Loucy (cell line): Measurements from ENCODE around the gene ZNF496.

Source experiments
- H2AFZ ChIP-seq: fragments of 200-600 bp; sonication (generic); 2 replicates; pipeline ENCODE4 v1.6.0; 2016; ENCODE audit warnings: antibody characterized with exemption, mild to moderate bottlenecking, low read length, moderate library complexity
- H3F3A ChIP-seq: fragments of 200-600 bp; 2 replicates; pipeline ENCODE4 v1.6.0; 2016; ENCODE audit warnings: antibody characterized with exemption, low read depth, mild to moderate bottlenecking
- H3K27me3 ChIP-seq: fragments of 200-600 bp; sonication (generic); 2 replicates; pipeline ENCODE4 v1.6.1; 2014; ENCODE audit warnings: low read length, mild to moderate bottlenecking; ENCODE audit not compliant: insufficient read depth, poor library complexity, severe bottlenecking
- H3K36me3 ChIP-seq: fragments of 200-600 bp; sonication (generic); 2 replicates; pipeline ENCODE4 v1.6.1; 2016; ENCODE audit warnings: low read length; ENCODE audit not compliant: insufficient read depth
- H3K4me1 ChIP-seq: fragments of 200-600 bp; sonication (generic); 2 replicates; pipeline ENCODE4 v1.5.1; 2014; ENCODE audit warnings: low read length, mild to moderate bottlenecking; ENCODE audit not compliant: insufficient read depth, poor library complexity, severe bottlenecking
- H3K4me2 ChIP-seq: fragments of 200-600 bp; sonication (generic); 2 replicates; pipeline ENCODE4 v1.6.0; 2014; ENCODE audit warnings: antibody characterized with exemption, low read length, low read depth, mild to moderate bottlenecking; ENCODE audit not compliant: poor library complexity, severe bottlenecking
- H3K4me3 ChIP-seq: fragments of 200-600 bp; sonication (generic); 2 replicates; pipeline ENCODE4 v1.5.1; 2014; ENCODE audit warnings: low read length, mild to moderate bottlenecking, mixed read lengths; ENCODE audit not compliant: poor library complexity, severe bottlenecking
- H3K79me2 ChIP-seq: fragments of 200-600 bp; sonication (generic); 2 replicates; pipeline ENCODE4 v1.6.1; 2014; ENCODE audit warnings: low read length; ENCODE audit not compliant: insufficient read depth
- H3K9ac ChIP-seq: fragments of 200-600 bp; sonication (generic); 2 replicates; pipeline ENCODE4 v1.6.0; 2014; ENCODE audit warnings: mild to moderate bottlenecking, low read depth, low read length, moderate library complexity; ENCODE audit not compliant: poor library complexity, severe bottlenecking
- H3K9me2 ChIP-seq: fragments of 200-600 bp; sonication (generic); replicated peaks from 2 replicates; pipeline ENCODE4 v1.6.1; 2016; ENCODE audit warnings: low read depth, low read length, mixed read lengths
- H3K9me3 ChIP-seq: fragments of 200-600 bp; sonication (generic); 2 replicates; pipeline ENCODE4 v1.6.1; 2014; ENCODE audit warnings: mild to moderate bottlenecking, antibody characterized with exemption, low read length, low read depth; ENCODE audit not compliant: insufficient read depth
- H4K20me1 ChIP-seq: fragments of 200-600 bp; sonication (generic); 2 replicates; pipeline ENCODE4 v1.6.0; 2014; ENCODE audit warnings: antibody characterized with exemption, low read length, mild to moderate bottlenecking; ENCODE audit not compliant: insufficient read depth, poor library complexity, severe bottlenecking
- CTCF ChIP-seq: fragments of 200-600 bp; sonication (generic); conservative IDR thresholded peaks from 2 replicates; pipeline ENCODE4 v1.5.1; 2014; ENCODE audit warnings: mild to moderate bottlenecking, antibody characterized with exemption, low read length
- EZH2phosphoT487 ChIP-seq: fragments of 200-600 bp; IDR thresholded peaks from 2 replicates; pipeline ENCODE4 v1.6.1; 2018; ENCODE audit warnings: antibody characterized with exemption, mild to moderate bottlenecking, moderate library complexity, borderline replicate concordance

ZNF496 gene

GRCh38 chr1:247350587-247350986 is 18.9 kb upstream of the ZNF496 start:
- no peak overlapping the region for H2AFZ ChIP-seq
- H3K4me2 ChIP-seq = no peak overlapping the region
- H4K20me1 ChIP-seq = no peaks in the 10 kb centered on the region
- H3K9ac ChIP-seq = no peak overlapping the region
- no peaks in the 10 kb centered on the region for H3F3A ChIP-seq
- no peak overlapping the region for H3K4me3 ChIP-seq
- H3K4me1 ChIP-seq = no peaks in the 10 kb centered on the region
- H3K9me2 ChIP-seq = no peaks in the 10 kb centered on the region
- no peaks in the 10 kb centered on the region for H3K36me3 ChIP-seq
- H3K9me3 ChIP-seq = 0 out of 2 replicates have a peak, but pooled peaks cover 2% of the 10 kb centered on the region
- H3K27me3 ChIP-seq = no peaks in the 10 kb centered on the region
- no peaks in the 10 kb centered on the region for H3K79me2 ChIP-seq
- TF ChIP-seq EZH2phosphoT487 = no peak
- no peak for TF ChIP-seq CTCF

- Histone ChIP-seq H3K4me2 (no peak overlapping the region), H2AFZ (no peak overlapping the region), H3K9me3 (0 out of 2 replicates have a peak, but pooled peaks cover 2% of the 10 kb centered on the region), H3K9ac (no peak overlapping the region), H3K4me3 (no peak overlapping the region), H4K20me1 (no peaks in the 10 kb centered on the region), H3K79me2 (no peaks in the 10 kb centered on the region), H3K36me3 (no peaks in the 10 kb centered on the region), H3K9me2 (no peaks in the 10 kb centered on the region), H3K27me3 (no peaks in the 10 kb centered on the region), H3F3A (no peaks in the 10 kb centered on the region), H3K4me1 (no peaks in the 10 kb centered on the region)
- TF ChIP-seq EZH2phosphoT487 (no peak), CTCF (no peak)
Measured at GRCh38 chr1:247347477-247348222, 16.0 kb upstream of the ZNF496 start.

GRCh38 chr1:247345881-247346280 is 14.2 kb upstream of the ZNF496 start:
- Histone ChIP-seq H2AFZ (no peak overlapping the region), H3K27me3 (no peaks in the 10 kb centered on the region), H4K20me1 (no peaks in the 10 kb centered on the region), H3K9me3 (no peaks in the 10 kb centered on the region), H3K36me3 (no peaks in the 10 kb centered on the region), H3K9ac (no peak overlapping the region), H3K4me1 (no peaks in the 10 kb centered on the region), H3K4me2 (no peak overlapping the region), H3F3A (no peaks in the 10 kb centered on the region), H3K9me2 (no peaks in the 10 kb centered on the region), H3K4me3 (no peak overlapping the region), H3K79me2 (no peaks in the 10 kb centered on the region)
- TF ChIP-seq EZH2phosphoT487 = no peak
- no peak for TF ChIP-seq CTCF
